Astrocyte of the spinal cord (primary cell): ENCODE results near the gene ARMC6.

ENCODE experiments used
- DNase-seq: peaks from one replicate; pipeline ENCODE4 v3.0.0; 2011; ENCODE audit warnings: low read depth, low spot score
- H3K4me3 ChIP-seq: 2 replicates; pipeline ENCODE4 v1.5.1; 2011; ENCODE audit warnings: low read depth, mild to moderate bottlenecking, low read length, moderate library complexity
- CTCF ChIP-seq: IDR thresholded peaks from 2 replicates; pipeline ENCODE4 v1.5.1; 2012; ENCODE audit warnings: low read depth, mild to moderate bottlenecking, low read length, inconsistent platforms
- in situ Hi-C: cut with HindIII; loops from 2 replicates; pipeline ENCODE4 v1.10.0; 2017; ENCODE audit warnings: low sequenced_read_pairs

Gene ARMC6

GRCh38 chr19:18991006-18991405 lies 42.4 kb upstream of the ARMC6 start:
- in situ Hi-C loops, result no loop called here
- TF ChIP-seq CTCF, result no peak
- H3K4me3 ChIP-seq, result no peak overlapping the region
- DNase-seq, result no peak

GRCh38 chr19:18991468-18991867 lies 41.9 kb upstream of the ARMC6 start:
- DNase-seq, result no peak
- in situ Hi-C loops, result no loop called here
- H3K4me3 ChIP-seq, result no peak overlapping the region
- no peak for TF ChIP-seq CTCF

GRCh38 chr19:18992696-18993095 lies 40.7 kb upstream of the ARMC6 start:
- H3K4me3 ChIP-seq, result no peak overlapping the region
- TF ChIP-seq CTCF, result no peak
- in situ Hi-C loops, result no loop called here
- DNase-seq, result no peak

GRCh38 chr19:18993115-18993514 lies 40.3 kb upstream of the ARMC6 start:
- TF ChIP-seq CTCF, result no peak
- in situ Hi-C loops, result no loop called here

GRCh38 chr19:18995804-18996241 lies 37.6 kb upstream of the ARMC6 start:
- H3K4me3 ChIP-seq, result no peak overlapping the region
- in situ Hi-C loops, result no loop called here
- DNase-seq, result peak; percentile 83

More at GRCh38 chr19:18993115-18993514, 40.3 kb upstream of the ARMC6 start:
- DNase-seq, result no peak
- H3K4me3 ChIP-seq, result no peak overlapping the region

GRCh38 chr19:18996351-18996750 lies 37.1 kb upstream of the ARMC6 start:
- no peak overlapping the region for H3K4me3 ChIP-seq
- in situ Hi-C loops, result no loop called here
- no peak for TF ChIP-seq CTCF
- DNase-seq, result no peak

More at GRCh38 chr19:18995804-18996241, 37.6 kb upstream of the ARMC6 start:
- peak; percentile 82 for TF ChIP-seq CTCF
